Measurements from ENCODE around the gene RAB3B. TPM values are rescaled to one million over a fixed set of nuclear protein-coding genes. Genes with fewer than 3 reads are reported as not detected.
A peak's percentile ranks its signal among the peaks of the same experiment; 100 is the strongest.
"Not testable (repeated sequence)": the region's sequence is repeated elsewhere in the genome, so short reads cannot be mapped to it uniquely, and the experiment has no call there.

Gene RAB3B
- total RNA-seq, 1 donor from 2014 or later, result 3.4 TPM

GRCh38 chr1:52008071-52008809, 17.7 kb upstream of the RAB3B start:
- Histone ChIP-seq H3K27me3 (ENCODE audit: control insufficient read depth, insufficient read depth, low read length) (no peaks in the 10 kb centered on the region), H3K4me3 (ENCODE audit: low read depth, low read length) (no peak overlapping the region), H3K36me3 (ENCODE audit: control insufficient read depth, insufficient read depth, low read length) (no peaks in the 10 kb centered on the region)
- no peak for TF ChIP-seq CTCF (IDR thresholded peaks at IDR 0.05; ENCODE audit: insufficient read depth, low read length, severe bottlenecking)
- no peak for FAIRE-seq
- no peak for DNase-seq (ENCODE audit: low read depth)

GRCh38 chr1:52007215-52008002, 16.9 kb upstream of the RAB3B start:
- DNase-seq (ENCODE audit: low read depth), result no peak
- Histone ChIP-seq H3K36me3 (ENCODE audit: control insufficient read depth, insufficient read depth, low read length) (no peaks in the 10 kb centered on the region), H3K27me3 (ENCODE audit: control insufficient read depth, insufficient read depth, low read length) (no peaks in the 10 kb centered on the region), H3K4me3 (ENCODE audit: low read depth, low read length) (no peak overlapping the region)
- TF ChIP-seq CTCF (IDR thresholded peaks at IDR 0.05; ENCODE audit: insufficient read depth, low read length, severe bottlenecking), result no peak
- FAIRE-seq, result no peak

GRCh38 chr1:52006081-52006553, 15.6 kb upstream of the RAB3B start:
- FAIRE-seq; DNase-seq (ENCODE audit: low read depth); H3K27me3 ChIP-seq (ENCODE audit: control insufficient read depth, insufficient read depth, low read length); H3K36me3 ChIP-seq (ENCODE audit: control insufficient read depth, insufficient read depth, low read length); H3K4me3 ChIP-seq (ENCODE audit: low read depth, low read length): not testable (repeated sequence)

- DNase-seq (ENCODE audit: low read depth); H3K4me3 ChIP-seq (ENCODE audit: low read depth, low read length); H3K36me3 ChIP-seq (ENCODE audit: control insufficient read depth, insufficient read depth, low read length); H3K27me3 ChIP-seq (ENCODE audit: control insufficient read depth, insufficient read depth, low read length); FAIRE-seq: not testable (repeated sequence)
Observed at GRCh38 chr1:52005548-52005947, 15.0 kb upstream of the RAB3B start.

GRCh38 chr1:52003877-52004276, 13.4 kb upstream of the RAB3B start:
- Histone ChIP-seq H3K27me3 (ENCODE audit: control insufficient read depth, insufficient read depth, low read length) (no peaks in the 10 kb centered on the region), H3K36me3 (ENCODE audit: control insufficient read depth, insufficient read depth, low read length) (no peaks in the 10 kb centered on the region), H3K4me3 (ENCODE audit: low read depth, low read length) (no peak overlapping the region)
- no peak for FAIRE-seq
- no peak for TF ChIP-seq CTCF (IDR thresholded peaks at IDR 0.05; ENCODE audit: insufficient read depth, low read length, severe bottlenecking)
- no peak for DNase-seq (ENCODE audit: low read depth)

GRCh38 chr1:52002038-52002917, 11.8 kb upstream of the RAB3B start:
- peak; percentile 82 for TF ChIP-seq CTCF (IDR thresholded peaks at IDR 0.05; ENCODE audit: insufficient read depth, low read length, severe bottlenecking)
- H3K36me3 ChIP-seq (ENCODE audit: control insufficient read depth, insufficient read depth, low read length), result no peaks in the 10 kb centered on the region
- DNase-seq (ENCODE audit: low read depth), result peak; percentile 89
- FAIRE-seq, result no peak
- no peaks in the 10 kb centered on the region for H3K27me3 ChIP-seq (ENCODE audit: control insufficient read depth, insufficient read depth, low read length)
- H3K4me3 ChIP-seq (ENCODE audit: low read depth, low read length), result no peak overlapping the region

Data from bronchial epithelial cell (primary cell).